ENCODE results near the gene RSKR. TPM values are rescaled to one million over a fixed set of nuclear protein-coding genes. Genes with fewer than 3 reads are reported as not detected.
A peak's percentile ranks its signal among the peaks of the same experiment; 100 is the strongest.
"Not testable (repeated sequence)": the region's sequence is repeated elsewhere in the genome, so short reads cannot be mapped to it uniquely, and the experiment has no call there.

RSKR gene
- total and polyA plus RNA-seq, 10 donors = 2.1 to 30.9 (median 15.1) TPM

- H3K36me3 ChIP-seq = peaks cover 4 to 84% (median 29%) of the 10 kb centered on the region in 6 donors
- DNase-seq = no peak
- H3K4me3 ChIP-seq = no peak overlapping the region
- no peak for TF ChIP-seq POLR2AphosphoS5 (IDR thresholded peaks at IDR 0.05)
- no peak for TF ChIP-seq POLR2A (IDR thresholded peaks at IDR 0.05)
- TF ChIP-seq CTCF (IDR thresholded peaks at IDR 0.05 in 8 of 11, conservative IDR thresholded peaks at IDR 0.05 in 3 of 11) = no peak
- H3K27me3 ChIP-seq (replicated peaks in 1 of 7) = no peaks in the 10 kb centered on the region
- H3K27ac ChIP-seq = no peak overlapping the region
- H3K4me1 ChIP-seq = peaks cover 0 to 27% (median 6%) of the 10 kb centered on the region in 6 donors
- 87 to 94% (median 91%) methylated on average over 8 of the region's 8 CpGs for WGBS, 5 donors
- no peaks in the 10 kb centered on the region for H3K9me3 ChIP-seq
- intact Hi-C loops (cut with DNase I; ENCODE audit: low total_unique reads) = loop anchor here (5.0 kb wide), 2 partner anchors 63 to 118 kb away; no protein-coding TSS in a partner anchor
Observed at GRCh38 chr17:28610376-28610775, 3.6 kb downstream of the RSKR start.

GRCh38 chr17:28604031-28604430, 10.0 kb downstream of the RSKR start:
- H3K27me3 ChIP-seq (replicated peaks in 1 of 7); H3K9me3 ChIP-seq; H3K4me3 ChIP-seq; H3K27ac ChIP-seq; intact Hi-C loops (cut with DNase I; ENCODE audit: low total_unique reads): not testable (repeated sequence)
- 92 to 98% (median 95%) methylated on average over 5 to 31 of the region's 31 CpGs for WGBS, 5 donors
- H3K36me3 ChIP-seq = peaks cover 0 to 36% (median 0%) of the 10 kb centered on the region in 6 donors
- DNase-seq = peak; percentile 32
- peaks cover 5 to 12% (median 9%) of the 10 kb centered on the region in 6 donors for H3K4me1 ChIP-seq

GRCh38 chr17:28599311-28600184, 14.4 kb downstream of the RSKR start:
- 7 to 14% (median 8%) methylated on average over 23 to 40 of the region's 40 CpGs for WGBS, 5 donors
- H3K27ac ChIP-seq = peak overlapping the region; percentile 93 to 99 (median 96)
- DNase-seq = peak; percentile 78
- TF ChIP-seq CTCF (IDR thresholded peaks at IDR 0.05 in 8 of 11, conservative IDR thresholded peaks at IDR 0.05 in 3 of 11) (no peak), POLR2A (IDR thresholded peaks at IDR 0.05) (no peak), POLR2AphosphoS5 (IDR thresholded peaks at IDR 0.05) (no peak)
- peaks cover 12 to 29% (median 22%) of the 10 kb centered on the region in 6 donors for H3K4me1 ChIP-seq
- H3K4me3 ChIP-seq = peak overlapping the region; percentile 48 to 84 (median 54)
- H3K9me3 ChIP-seq = no peaks in the 10 kb centered on the region
- peaks cover 0 to 6% (median 0%) of the 10 kb centered on the region in 6 donors for H3K36me3 ChIP-seq
- intact Hi-C loops (cut with DNase I; ENCODE audit: low total_unique reads) = no loop called here
- no peaks in the 10 kb centered on the region for H3K27me3 ChIP-seq (replicated peaks in 1 of 7)

- Histone ChIP-seq H3K27ac (peak within 1 kb of the TSS; percentile 93 to 99 (median 96)), H3K36me3 (no peaks in the 10 kb centered on the region), H3K9me3 (no peaks in the 10 kb centered on the region), H3K4me3 (peak within 1 kb of the TSS; percentile 48 to 84 (median 54)), H3K4me1 (peaks cover 12 to 29% (median 22%) of the 10 kb centered on the region in 6 donors), H3K27me3 (replicated peaks in 1 of 7) (no peaks in the 10 kb centered on the region)
- peak in 1 of 11 experiments; percentile 13 for TF ChIP-seq CTCF (IDR thresholded peaks at IDR 0.05 in 8 of 11, conservative IDR thresholded peaks at IDR 0.05 in 3 of 11)
- peak; percentile 99 to 100 (median 99) for TF ChIP-seq POLR2AphosphoS5 (IDR thresholded peaks at IDR 0.05)
- TF ChIP-seq POLR2A (IDR thresholded peaks at IDR 0.05) = peak; percentile 84 to 95 (median 87)
- WGBS, 5 donors = 0 to 1% (median 1%) methylated on average over 15 to 44 of the region's 44 CpGs
- peak; percentile 99 for DNase-seq
- intact Hi-C loops (cut with DNase I; ENCODE audit: low total_unique reads) = no loop called here
Observed at GRCh38 chr17:28598799-28599310, 15.1 kb downstream of the RSKR start, which contains the start of gene SPAG5. TSS of gene SPAG5 (minus strand) at chr17:28599025. CDS start at chr17:28598946, 79 bp downstream.

All from spleen (tissue), 11 donors.